Stimulated activated CD4-positive, alpha-beta T cell treated with anti-CD3 and anti-CD28 coated beads, Interleukin-15, amount 100 ng/mL, for 1 hour (primary cell): ENCODE data around the gene GDAP1L1.

Experiments used
- DNase-seq, 2 donors: peaks; one replicate each; pipeline ENCODE4 v3.0.0-alpha.2; 2020; ENCODE audit warnings: low read depth in 1 of 2, low spot score in 1 of 2

Gene GDAP1L1

DNA sequence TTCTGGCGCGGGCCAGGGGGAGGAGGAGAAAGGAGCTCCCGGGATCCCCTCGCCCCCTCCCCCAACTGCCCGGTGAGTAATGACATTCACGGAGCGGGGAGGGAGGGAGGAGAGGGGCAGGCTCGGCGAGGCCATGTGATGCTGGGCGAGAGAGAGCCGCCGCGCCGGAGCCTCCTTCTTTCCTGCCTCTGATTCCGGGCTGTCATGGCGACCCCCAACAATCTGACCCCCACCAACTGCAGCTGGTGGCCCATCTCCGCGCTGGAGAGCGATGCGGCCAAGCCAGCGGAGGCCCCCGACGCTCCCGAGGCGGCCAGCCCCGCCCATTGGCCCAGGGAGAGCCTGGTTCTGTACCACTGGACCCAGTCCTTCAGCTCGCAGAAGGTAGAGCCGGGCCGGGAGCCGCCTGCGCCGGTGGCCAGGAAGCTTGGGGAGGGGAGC lies at the start of gene GDAP1L1:
TSS of gene GDAP1L1 (plus strand) at position 178 of the 441 bp plus-strand sequence. CDS start at position 205, 27 bp downstream.
- DNase-seq: no peak

DNA sequence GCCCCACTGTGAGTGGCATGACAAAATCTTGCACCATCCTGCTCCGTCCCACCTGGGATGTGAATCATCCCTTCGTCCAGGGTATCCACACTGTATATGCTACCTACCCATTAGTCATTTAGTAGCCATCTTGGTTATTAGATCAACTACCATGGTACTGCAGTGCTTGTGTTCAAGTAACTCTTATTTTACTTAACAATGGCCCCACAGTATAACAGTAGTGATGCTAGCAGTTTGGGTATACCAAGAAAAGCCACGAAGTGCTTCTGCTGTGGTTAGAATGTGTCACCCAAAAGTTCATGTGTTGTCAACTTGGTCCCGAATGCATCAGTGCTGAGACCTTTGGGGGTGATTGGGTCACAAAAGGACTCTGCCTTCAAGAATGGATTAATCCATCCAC lies 48.2 kb upstream of the GDAP1L1 start:
- no peak for DNase-seq

DNA sequence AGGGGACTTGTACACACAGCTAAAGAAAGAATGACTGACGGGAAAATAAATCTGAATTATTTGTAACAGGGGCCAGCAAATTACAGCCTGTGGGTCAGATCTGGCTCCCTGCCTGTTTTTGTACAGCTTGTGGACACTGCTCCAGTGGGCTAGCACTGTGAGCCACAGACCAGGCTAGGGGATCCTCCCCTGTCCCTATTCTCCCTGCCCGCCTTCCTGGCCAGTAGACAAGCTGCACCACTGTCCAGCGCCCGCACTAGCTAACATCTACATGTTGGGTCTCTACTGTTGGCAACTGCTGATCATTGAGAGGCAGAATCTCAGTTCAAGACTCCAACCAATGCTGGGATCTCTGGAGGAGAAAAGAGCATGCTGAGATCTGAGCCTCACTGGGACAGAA lies 47.2 kb upstream of the GDAP1L1 start:
- DNase-seq: no peak

DNA sequence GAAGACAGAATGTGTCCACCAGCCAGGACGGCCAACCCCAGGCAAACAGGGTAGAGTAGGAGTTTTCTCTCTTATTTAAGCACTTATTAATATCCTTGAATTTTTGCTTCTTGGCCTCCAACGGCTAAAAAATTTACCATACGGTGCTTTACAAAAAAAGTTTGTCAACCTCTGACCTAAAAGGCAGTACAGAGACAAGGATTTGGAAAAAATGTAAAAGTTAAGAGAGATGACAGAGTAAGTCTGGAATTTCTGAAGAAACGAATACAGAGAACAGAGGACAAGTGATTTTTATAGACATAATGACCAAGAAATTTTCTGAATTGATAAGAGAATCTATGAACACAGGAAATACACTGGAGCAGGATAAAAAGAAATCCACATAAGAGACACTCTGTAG lies 46.7 kb upstream of the GDAP1L1 start:
- no peak for DNase-seq

DNA sequence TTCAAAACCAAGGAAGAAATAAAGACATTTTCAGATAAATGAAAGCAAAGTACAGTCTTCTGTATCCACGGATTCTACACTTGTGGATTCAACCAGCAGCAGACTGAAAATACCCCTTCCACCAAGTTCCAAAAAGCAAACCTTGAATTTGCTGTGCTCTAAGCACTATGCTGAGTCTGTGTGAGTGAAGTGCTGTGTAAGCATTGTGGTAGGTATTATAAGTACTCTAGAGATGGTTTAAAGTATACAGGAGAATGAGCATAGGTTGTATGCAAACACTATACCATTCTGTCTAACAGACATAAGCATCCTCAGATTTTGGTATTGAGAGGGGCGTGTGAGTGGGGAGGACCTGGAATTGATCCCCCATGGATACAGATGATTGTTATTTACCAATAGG lies 46.1 kb upstream of the GDAP1L1 start:
- no peak for DNase-seq

DNA sequence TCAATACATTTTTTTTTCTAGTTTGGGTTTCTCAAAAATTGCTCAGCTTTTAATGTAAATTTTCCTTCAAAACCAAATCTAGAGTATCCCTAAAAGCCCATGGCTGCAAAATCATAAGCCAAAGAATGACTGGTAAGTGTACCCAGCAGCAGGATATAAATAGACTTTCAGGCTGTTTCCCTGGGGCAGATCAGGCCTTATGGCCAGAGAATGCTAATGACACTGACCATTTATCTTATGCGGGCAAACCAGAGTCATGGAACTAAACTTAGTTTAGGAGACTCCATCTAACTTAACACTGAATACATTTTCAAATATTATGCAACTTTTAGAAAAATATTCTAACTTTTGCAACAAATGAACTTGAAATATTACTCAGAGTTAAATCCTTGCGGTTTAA lies 43.9 kb upstream of the GDAP1L1 start:
- no peak for DNase-seq

DNA sequence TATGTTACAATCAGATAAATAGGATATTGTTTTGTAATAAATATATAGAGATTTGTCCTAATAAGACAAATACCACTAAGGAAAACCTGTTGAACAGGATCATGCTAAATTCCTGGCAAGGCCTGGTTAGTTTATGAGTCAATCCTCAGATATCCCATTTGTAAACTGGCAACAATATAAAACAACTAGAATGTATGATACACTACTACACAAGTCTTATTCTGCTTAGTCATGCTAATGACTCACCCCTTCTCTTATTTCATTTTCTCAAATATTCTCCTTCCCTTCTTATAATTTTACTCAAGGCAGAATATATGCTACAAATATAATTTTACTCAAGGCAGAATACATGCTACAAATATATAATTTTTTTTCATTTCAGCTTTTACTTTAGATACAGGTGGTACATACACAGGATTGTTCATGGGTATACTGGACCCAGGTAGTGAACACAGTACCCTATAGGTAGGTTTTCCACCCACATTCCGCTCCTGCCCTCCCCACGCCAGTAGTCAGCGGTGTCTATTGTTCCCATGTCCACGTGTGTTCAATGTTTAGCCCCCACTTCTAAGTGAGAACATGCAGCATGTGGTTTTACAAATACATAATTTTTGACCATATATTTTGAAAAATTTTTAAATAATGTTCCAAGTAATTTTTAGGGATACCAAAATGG lies 42.8 kb upstream of the GDAP1L1 start:
- no peak for DNase-seq

DNA sequence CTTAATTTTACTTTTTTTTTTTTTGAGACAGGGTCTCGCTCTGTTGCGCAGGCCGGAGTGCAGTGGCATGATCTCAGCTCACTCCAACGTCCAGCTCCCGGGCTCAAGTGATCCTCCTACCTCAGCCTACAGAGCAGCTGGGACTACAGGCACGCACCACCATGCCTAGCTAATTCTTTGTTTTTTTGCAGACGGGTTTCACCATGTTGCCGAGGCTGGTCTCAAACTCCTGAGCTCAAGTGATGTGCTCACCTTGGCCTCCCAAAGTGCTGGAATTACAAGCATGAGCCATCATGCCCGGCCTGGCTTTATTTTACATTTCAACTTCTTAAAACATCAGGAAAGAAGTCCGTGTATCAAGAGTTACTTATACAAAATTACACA lies 42.3 kb upstream of the GDAP1L1 start:
- DNase-seq: no peak

DNA sequence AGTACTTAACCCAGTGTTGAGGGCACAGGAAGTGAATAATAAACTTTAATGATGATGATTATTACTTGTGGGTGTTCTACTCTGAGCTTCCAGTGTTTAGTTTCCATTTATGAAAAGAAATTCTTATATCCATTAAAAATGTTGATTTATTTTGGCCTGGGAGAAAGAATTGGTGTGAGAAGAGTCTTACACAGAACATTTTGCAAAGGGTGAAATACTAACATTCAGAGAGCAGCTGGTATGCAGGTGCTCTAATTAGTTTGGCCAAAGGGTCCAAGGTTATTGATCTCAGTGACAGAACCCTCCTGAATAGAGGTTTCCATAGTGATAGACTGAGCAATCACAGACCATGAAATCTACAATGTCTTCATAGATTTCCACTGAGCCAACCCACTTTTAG lies 41.0 kb upstream of the GDAP1L1 start:
- no peak for DNase-seq

DNA sequence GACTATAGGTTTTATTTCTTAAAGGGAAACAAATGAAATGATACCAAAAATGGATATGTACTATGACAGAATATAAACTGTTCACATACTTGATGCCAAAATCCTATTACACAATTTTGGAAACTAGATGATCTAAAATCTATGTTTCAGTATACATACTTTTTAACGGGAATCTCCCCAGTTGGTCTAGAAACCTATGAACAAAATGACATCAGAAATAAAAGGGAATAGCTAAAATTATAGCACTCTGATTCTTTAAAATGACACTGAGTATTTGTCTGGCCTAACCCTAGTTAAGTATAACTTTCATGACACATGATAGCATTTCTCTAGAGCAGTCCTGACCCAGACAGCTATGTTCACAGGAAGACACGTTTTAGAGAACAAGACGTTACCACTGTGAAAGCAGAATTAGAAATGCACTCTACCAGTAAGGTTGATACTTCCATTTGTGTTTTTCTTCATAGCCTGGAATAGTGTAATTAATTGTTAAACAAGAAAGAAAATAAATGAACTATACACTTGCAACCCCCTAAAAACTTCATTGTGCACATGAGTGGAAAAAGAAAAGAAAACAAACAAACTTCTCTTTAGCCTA lies 39.9 kb upstream of the GDAP1L1 start:
- DNase-seq: no peak

DNA sequence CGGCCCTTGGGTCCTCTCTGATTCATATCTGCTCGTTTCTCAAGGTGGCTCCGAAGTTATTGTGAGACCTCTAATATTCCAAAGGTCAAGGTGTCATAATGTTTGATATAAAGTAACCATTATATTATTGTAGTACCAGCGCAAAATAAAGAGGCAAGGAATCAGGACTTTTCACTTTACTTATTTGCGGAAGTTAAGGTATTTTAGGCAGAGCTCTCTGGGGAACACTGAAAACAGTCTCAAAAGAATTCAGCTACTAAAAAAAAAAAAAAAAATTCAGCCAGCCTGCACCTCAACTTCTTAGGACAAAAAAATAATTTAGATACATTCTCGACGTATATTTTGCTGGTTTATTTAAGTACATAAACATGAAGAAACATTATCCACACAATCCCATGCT lies 38.9 kb upstream of the GDAP1L1 start:
- DNase-seq: no peak

DNA sequence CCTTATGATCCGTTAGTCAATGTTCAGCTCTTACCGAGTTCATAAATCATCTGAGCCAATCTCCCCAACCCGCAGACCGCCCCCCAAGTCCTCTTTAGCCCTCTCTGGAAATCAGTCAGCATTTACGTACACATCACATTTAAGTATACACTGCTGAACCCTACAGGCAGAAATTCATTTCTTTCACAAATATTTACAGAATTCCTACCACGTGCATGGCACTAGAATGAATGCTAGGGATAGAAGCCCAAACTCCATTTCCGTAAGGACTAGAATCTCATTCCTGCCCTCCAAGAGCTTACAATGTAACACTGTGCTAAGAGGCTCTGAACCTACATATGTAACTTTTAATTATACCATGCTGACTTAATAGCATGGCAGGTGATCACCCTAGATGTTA lies 38.3 kb upstream of the GDAP1L1 start:
- DNase-seq: no peak

DNA sequence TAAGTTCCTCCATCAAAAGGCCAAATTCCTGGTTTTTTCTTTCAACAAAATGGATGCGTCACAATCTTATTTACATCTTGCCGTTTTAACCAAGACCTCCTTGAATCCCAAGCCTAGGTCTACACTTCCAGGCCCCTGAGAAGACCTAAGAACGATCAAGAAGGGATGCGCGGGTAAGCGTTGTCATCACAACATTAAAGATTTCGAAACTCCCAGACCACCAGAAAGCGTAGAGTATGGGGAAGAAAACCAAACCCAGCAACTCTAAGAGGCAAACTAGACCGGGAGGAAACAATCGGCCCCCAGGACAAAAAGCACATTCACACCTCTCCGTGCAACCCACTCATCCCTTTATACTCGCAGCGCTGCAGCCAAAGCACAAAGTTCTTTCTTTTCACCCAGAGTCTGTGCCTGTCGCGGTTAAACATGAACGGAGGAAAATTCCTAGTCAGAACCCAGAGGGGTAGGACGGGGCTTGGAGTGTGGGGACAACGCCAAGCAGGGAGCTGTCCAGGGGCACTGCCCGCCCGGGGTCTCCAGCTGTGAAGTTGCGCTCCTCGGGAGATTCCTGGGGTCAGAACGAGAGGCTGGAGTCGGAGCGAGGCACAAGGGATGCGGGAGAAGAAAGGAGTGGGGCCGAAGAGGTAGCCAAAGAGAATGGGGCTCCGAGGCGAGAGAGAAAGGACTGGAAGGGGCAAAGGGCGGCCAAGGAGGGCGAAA lies 37.3 kb upstream of the GDAP1L1 start:
- DNase-seq: no peak

DNA sequence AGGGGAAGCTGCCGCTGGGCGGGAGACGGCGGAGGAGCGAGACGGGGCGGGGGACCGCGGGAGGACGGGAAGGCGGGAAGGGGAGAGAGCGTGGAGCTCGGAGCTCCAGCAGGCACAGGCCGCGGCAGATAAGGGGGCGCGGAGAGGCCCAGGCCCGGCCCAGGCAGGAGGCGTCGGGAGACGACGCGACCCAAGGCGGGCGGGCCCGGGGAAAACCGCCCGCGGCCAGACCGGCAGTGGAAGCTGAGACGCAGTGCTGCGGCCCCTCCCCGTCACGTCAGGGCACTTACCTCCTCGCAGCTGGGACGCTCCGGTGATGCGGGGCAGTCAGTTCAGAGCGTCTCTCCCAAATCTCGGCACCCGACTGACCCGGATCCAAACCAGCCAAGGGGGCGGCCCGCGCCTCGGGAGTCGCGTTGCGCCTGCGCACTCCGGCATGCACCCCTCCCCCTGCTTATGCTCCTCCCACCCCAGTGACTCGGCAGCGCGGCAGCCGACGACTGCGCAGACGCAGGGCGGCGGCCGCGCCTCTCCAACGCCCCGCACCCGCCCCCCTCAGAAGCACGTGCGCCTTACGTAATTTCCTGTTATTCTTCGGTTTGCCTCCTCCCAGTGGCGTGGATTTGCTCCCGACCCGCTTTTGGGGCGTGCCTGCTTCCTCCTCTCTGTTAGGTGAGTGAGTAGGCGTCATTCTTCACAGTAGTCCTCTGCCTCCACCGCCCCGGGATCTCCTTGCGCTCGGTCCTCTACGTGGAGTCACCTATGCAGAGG lies 36.5 kb upstream of the GDAP1L1 start, which contains the start of gene OSER1:
TSS of gene OSER1 (minus strand) at position 366 of the 771 bp plus-strand sequence. CDS start 3,814 bp downstream, outside the sequence.
- peak; percentile 96 to 97 for DNase-seq

DNA sequence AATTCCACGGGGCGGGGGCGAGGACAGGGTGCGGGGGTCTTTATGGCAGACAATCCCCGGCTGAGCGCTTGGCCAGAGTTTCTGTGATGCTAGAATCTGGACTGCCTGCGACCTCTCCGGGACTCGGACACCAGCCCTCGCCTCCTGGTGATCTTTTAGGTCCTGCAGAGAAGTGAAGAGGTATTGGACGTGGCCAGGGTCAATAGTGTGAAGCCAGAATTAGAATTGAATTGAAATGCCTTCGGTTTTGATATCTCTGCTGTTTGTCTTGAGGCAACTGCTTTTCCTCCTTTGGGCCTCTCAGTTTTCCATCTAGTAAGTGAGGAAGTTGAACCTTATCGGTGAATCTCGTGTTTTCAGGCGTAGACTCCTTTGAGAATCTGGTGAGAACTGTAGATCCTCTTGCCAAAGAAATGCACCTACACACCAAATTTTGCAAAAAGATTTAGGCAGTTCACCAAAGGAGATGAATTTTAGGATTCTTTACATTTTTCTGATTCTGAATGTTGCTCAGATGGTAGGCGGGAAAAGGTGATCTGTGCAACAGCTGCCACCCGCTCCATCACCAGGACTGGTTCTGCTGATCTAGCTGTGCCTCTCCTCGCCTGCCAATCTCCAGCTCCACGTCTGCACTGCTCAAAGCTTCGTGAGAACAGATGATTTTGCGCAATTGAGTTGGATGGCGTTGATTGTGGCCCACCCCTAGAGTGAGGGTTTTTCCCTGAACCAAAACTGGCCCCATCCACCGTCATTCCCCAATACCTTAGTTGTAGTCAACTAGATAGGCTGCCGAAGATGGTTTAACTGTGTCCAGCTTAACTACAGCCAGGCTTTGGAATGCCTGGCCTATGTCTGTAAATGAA lies 35.7 kb upstream of the GDAP1L1 start:
- DNase-seq: no peak

DNA sequence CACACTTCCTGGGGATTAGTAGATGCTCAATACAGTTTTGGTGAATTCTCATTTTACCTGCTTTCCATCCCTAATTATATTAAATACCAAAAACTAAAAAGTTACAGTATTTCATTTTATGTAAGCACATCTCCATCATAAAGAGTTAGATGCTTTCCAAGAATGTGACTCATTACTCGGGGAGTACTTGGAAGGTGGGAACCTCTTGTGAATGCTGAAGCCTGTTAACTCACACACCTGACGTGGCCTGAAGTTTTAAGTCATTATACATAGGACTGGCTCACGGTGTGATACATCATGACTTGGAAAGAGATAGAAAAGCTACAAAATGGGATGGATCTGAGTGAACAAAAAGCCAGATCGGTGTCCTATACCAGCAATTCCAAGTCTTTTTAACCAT lies 34.3 kb upstream of the GDAP1L1 start:
- no peak for DNase-seq

DNA sequence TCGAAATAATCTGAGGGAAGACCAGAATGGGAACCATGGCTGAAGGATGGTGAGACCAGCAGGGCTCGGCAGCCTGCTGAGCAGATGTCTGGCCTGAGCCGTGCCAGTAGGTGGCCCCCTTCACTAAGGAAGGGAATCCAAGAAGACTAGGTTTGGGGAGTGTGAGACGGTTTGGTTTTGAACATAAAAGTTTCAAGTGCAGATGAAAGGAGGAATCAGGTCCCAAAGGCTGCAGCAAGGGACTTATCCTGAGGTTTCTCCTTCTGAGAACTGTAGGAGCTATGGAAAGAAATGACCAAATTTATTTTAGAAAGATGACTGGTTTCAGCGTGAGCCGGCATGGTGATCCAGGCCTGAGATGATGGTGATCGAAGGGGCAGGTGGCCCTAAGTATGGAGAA lies 32.0 kb upstream of the GDAP1L1 start:
- peak; percentile 51 to 60 for DNase-seq

DNA sequence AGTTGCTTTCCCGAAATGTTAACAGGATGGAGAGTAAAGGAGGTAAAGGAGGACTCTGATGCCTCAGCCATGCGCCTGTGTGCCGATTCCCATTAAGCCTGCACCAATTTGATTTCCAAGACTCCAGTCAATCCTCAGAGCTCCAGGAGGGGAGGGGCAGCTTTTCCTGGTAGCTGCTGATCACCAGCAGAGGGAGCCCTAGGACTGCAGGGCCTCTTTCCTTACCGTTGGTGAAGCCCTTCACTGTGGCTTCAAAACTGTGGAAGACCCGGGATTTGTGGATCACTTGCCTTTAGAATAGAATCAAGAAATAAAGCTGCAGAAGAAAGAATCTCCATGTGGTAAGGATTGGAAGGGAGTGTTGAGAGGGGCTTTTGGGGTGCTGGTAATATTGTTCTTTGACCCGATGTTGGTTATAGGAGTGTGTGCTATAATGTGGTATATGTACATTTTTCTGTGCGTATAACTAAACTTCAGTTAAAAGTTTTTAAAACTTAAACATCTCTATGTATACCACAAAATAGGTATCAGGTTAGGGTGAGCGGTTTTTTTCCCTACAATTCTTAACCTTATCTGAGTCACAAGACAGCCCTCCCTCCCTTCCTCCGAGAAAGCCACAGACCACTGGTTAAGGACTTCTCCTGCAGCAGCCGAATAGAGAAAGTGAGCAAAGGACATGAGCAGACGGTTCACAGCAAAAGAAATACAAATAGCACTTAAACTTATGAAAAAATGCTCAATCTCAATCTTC lies 29.6 kb upstream of the GDAP1L1 start:
- peak; percentile 31 to 36 for DNase-seq

DNA sequence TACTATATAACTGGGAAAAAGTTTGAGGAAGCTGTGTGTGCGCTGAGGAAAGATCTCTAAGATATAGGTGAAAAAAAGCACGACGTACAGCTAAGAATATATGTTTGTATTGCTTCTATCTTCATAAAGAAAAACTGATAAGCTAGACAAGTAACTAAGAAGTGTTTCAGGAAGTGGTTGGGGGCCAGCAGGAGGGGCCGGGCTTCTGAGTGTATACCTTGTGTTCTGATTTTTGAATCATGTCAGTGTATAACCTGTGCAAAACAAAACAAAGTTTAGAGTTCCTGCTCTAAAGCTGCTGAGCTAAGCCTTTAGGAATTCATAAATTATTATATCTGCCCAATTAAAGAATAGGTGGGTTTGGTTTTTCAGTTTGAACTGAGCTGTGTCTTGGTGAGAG lies 28.7 kb upstream of the GDAP1L1 start:
- DNase-seq: no peak

DNA sequence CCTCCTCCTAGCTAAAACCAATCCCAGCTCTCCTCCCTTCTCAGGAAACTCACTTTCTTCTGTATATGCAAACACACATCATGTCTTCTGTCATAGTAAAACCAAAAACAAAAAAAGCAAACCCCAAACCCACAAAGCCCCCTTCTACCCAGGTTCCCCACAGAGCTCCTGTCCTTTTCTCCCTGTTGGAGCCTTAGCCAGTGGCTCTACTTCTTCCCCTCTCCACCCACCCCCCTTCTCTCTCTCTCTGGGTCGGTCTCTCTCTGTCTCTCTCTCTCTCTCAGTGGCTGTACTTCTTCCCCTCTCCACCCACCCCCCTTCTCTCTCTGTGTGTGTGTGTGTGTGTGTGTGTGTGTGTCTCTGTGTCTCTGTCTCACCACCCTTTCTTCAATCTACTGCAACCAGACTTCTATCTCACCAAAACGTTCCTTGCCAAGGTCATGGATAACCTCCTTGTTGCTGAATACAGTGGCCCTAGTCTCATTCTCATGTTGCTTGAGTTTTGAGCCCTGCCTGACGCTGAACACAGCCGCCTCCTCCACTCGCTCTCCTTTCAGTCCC lies 27.9 kb upstream of the GDAP1L1 start:
- DNase-seq: no peak
